Peyer's patch (tissue), 4 donors: Measurements from ENCODE around the gene MUC6. TPM values are rescaled to one million over a fixed set of nuclear protein-coding genes. Genes with fewer than 3 reads are reported as not detected.

ENCODE experiments used
- DNase-seq, 3 donors: peaks; one replicate each; pipeline ENCODE4 v3.0.0-alpha.2; 2017 to 2019
- H3K27ac ChIP-seq, 4 donors: fragments of 200-600 bp; sonication (generic); one replicate each; pipeline ENCODE4 v1.5.1; 2016 to 2019
- H3K27me3 ChIP-seq, 2 donors: fragments of 200-600 bp; sonication (generic); one replicate each; pipeline ENCODE4 v1.5.1; 2019
- H3K36me3 ChIP-seq, 3 donors: fragments of 200-600 bp; sonication (generic); one replicate each; pipeline ENCODE4 v1.5.1; 2016 to 2019
- H3K4me1 ChIP-seq, 4 donors: fragments of 200-600 bp; sonication (generic); one replicate each; pipeline ENCODE4 v1.5.1; 2016 to 2019
- H3K4me3 ChIP-seq, 4 donors: fragments of 200-600 bp; sonication (generic); 1 replicate in 3 of 4; 2 replicates in 1 of 4; pipeline ENCODE4 v1.5.1; 2016 to 2019; ENCODE audit warnings: mild to moderate bottlenecking in 1 of 4
- H3K9me3 ChIP-seq, 4 donors: fragments of 200-600 bp; sonication (generic); one replicate each; pipeline ENCODE4 v1.5.1; 2016 to 2019; ENCODE audit warnings: mild to moderate bottlenecking in 1 of 4
- POLR2A ChIP-seq, 2 donors: fragments of 450-650 bp; IDR thresholded peaks; one replicate each; pipeline ENCODE4 v1.5.1; 2017; ENCODE audit warnings: antibody characterized with exemption in 2 of 2, mild to moderate bottlenecking in 2 of 2, moderate library complexity in 2 of 2
- total RNA-seq, 4 donors: library from RNA; depleted of rRNA; stranded (reverse); fragments of >200 nt; gene quantifications; one replicate each; pipeline ENCODE4 v1.1.0, GENCODE V29; 2016
- TF ChIP-seq, protein P1 (sequence below), 6 experiments: fragments of 450-650 bp in 4 of 6; fragments of 200-600 bp in 2 of 6; sonication (generic) in 1 of 6; IDR thresholded peaks; one replicate each; pipeline ENCODE4 v1.5.1; 2017 to 2019; ENCODE audit warnings: antibody characterized with exemption in 6 of 6, mild to moderate bottlenecking in 3 of 6, moderate library complexity in 1 of 6

Gene MUC6
- total RNA-seq, 4 donors from 2014 or later, result not detected

DNA sequence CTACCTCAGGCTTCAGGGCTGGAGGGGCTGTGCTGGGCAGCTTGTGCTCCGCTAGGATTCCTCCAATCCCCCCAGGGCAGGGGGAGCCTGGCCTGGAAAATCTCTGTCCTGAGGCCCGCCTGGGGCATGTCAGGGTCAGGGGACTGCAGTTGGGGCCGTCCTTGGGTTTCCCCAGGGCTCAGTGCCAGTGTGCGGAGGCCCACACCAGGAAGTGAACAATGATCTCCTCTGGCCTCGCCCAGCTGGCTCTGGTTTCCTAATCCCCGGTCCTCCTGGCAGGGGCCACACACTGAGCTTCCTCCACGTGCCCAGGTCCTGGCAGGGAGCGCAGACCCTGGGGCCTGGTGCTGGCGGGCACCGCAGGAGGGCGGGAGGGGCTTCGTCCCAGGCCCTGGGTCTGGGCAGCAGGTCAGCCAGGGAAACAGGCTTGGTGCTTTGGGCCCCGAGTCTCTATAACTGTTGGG is 36.8 kb upstream of the MUC6 start:
- H3K4me1 ChIP-seq, result peaks cover 0 to 22% (median 5%) of the 10 kb centered on the region in 4 donors
- peak overlapping the region in 3 of 4 donors; percentile 51 to 72 (median 56) for H3K27ac ChIP-seq
- H3K9me3 ChIP-seq, result no peaks in the 10 kb centered on the region
- no peaks in the 10 kb centered on the region for H3K27me3 ChIP-seq
- H3K36me3 ChIP-seq, result no peaks in the 10 kb centered on the region
- peak overlapping the region in 1 of 4 donors; percentile 34 for H3K4me3 ChIP-seq
- peak in 1 of 2 donors; percentile 21 for TF ChIP-seq POLR2A (IDR thresholded peaks at IDR 0.05)
- TF ChIP-seq, protein P1, sequence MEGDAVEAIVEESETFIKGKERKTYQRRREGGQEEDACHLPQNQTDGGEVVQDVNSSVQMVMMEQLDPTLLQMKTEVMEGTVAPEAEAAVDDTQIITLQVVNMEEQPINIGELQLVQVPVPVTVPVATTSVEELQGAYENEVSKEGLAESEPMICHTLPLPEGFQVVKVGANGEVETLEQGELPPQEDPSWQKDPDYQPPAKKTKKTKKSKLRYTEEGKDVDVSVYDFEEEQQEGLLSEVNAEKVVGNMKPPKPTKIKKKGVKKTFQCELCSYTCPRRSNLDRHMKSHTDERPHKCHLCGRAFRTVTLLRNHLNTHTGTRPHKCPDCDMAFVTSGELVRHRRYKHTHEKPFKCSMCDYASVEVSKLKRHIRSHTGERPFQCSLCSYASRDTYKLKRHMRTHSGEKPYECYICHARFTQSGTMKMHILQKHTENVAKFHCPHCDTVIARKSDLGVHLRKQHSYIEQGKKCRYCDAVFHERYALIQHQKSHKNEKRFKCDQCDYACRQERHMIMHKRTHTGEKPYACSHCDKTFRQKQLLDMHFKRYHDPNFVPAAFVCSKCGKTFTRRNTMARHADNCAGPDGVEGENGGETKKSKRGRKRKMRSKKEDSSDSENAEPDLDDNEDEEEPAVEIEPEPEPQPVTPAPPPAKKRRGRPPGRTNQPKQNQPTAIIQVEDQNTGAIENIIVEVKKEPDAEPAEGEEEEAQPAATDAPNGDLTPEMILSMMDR (IDR thresholded peaks at IDR 0.05), result no peak
- peak in 2 of 3 donors; percentile 86 to 87 for DNase-seq

DNA sequence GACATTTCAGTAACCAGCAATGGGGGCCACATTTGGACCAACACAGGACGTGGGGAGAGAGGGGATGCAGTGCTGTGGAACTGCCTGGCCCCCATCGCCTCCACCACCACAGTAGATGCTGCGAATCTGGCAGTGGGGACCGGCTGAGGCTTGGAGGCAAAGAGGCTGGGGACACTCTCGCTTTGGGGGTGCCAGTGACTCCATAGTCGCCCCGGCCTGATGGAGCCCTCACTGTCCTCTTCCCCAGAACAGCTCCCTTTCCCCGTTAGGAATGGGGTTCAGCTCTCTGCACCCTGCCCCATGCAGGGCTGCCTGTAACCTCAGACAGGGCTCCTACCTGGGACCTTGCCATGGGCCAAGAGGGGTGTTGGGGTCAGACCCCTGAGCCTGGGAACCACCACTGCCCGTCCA is 36.3 kb upstream of the MUC6 start:
- H3K4me3 ChIP-seq, result peak overlapping the region in 1 of 4 donors; percentile 34
- peak overlapping the region in 3 of 4 donors; percentile 51 to 72 (median 56) for H3K27ac ChIP-seq
- no peaks in the 10 kb centered on the region for H3K27me3 ChIP-seq
- H3K9me3 ChIP-seq, result no peaks in the 10 kb centered on the region
- DNase-seq, result peak in 1 of 3 donors; percentile 44
- H3K4me1 ChIP-seq, result peaks cover 0 to 22% (median 5%) of the 10 kb centered on the region in 4 donors
- no peak for TF ChIP-seq POLR2A (IDR thresholded peaks at IDR 0.05)
- TF ChIP-seq, protein P1 (IDR thresholded peaks at IDR 0.05), result no peak
- H3K36me3 ChIP-seq, result no peaks in the 10 kb centered on the region

DNA sequence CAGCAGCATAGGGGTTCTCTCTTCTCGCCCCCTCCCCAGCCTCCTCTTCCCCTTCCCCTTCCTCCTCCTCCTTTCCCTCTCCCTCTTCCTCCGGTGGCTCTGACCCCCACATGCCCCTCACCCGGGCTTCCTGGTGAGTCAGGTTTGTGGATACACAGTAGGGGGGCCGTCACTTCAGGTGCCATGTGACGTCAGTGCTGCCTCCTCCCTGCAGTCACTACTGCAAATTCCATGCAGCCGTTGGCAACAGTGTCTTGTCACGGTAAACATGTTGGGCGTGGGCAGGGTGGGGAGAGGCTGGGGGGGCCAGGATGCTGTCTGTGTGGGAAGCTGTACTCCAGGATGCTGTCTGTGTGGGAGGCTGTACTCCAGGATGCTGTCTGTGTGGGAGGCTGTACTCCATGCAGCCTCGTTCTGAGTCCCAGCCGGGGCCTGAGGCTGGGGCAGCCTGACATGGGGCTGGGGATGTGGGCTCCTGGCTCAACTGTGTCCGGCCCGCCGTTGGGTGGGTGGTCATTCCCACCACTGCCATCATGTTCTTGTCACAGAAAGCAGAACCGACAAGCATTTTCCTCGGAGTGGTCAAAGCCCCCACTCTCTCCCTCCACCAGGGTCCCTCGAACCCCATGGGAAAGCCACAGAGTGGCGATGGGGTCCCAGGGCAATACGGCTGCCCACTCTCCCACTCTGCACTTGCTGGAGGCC is 35.8 kb upstream of the MUC6 start:
- TF ChIP-seq POLR2A (IDR thresholded peaks at IDR 0.05), result no peak
- TF ChIP-seq, protein P1 (IDR thresholded peaks at IDR 0.05), result no peak
- no peaks in the 10 kb centered on the region for H3K36me3 ChIP-seq
- H3K27ac ChIP-seq, result peak overlapping the region in 2 of 4 donors; percentile 56 to 72
- H3K4me3 ChIP-seq, result peak overlapping the region in 1 of 4 donors; percentile 34
- H3K4me1 ChIP-seq, result peaks cover 0 to 22% (median 5%) of the 10 kb centered on the region in 4 donors
- H3K27me3 ChIP-seq, result no peaks in the 10 kb centered on the region
- H3K9me3 ChIP-seq, result no peaks in the 10 kb centered on the region
- DNase-seq, result peak in 2 of 3 donors; percentile 63 to 71

DNA sequence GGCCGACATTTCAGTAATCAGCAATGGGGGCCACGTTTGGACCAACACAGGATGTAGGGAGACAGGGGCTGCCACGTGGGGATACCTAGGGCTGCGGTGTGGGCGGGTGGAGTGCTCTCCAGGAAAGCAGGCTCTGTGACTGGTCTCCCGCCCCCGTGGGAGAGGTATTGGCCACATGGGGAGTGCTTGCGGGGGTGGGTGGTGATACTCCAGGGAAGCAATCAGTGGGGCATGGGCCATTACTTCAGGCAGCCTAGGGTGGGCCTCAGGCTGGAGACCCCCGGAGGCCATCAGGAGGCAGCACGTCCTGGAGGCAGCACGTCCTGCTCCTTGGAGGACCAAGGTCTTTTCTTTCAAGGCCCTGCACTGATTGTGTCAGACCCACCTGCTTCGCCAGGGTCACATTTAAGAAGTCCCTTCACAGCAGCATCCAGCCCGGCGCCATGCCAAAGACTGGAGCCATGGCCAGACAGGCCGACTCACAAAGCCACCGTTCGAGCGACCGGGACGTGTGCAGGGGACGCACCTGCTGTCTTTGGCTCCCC is 35.1 kb upstream of the MUC6 start:
- Histone ChIP-seq H3K9me3 (no peaks in the 10 kb centered on the region), H3K27me3 (no peaks in the 10 kb centered on the region), H3K36me3 (no peaks in the 10 kb centered on the region), H3K27ac (no peak overlapping the region), H3K4me1 (peaks cover 0 to 22% (median 5%) of the 10 kb centered on the region in 4 donors), H3K4me3 (no peak overlapping the region)
- no peak for DNase-seq
- TF ChIP-seq, protein P1 (IDR thresholded peaks at IDR 0.05), result no peak
- TF ChIP-seq POLR2A (IDR thresholded peaks at IDR 0.05), result no peak

DNA sequence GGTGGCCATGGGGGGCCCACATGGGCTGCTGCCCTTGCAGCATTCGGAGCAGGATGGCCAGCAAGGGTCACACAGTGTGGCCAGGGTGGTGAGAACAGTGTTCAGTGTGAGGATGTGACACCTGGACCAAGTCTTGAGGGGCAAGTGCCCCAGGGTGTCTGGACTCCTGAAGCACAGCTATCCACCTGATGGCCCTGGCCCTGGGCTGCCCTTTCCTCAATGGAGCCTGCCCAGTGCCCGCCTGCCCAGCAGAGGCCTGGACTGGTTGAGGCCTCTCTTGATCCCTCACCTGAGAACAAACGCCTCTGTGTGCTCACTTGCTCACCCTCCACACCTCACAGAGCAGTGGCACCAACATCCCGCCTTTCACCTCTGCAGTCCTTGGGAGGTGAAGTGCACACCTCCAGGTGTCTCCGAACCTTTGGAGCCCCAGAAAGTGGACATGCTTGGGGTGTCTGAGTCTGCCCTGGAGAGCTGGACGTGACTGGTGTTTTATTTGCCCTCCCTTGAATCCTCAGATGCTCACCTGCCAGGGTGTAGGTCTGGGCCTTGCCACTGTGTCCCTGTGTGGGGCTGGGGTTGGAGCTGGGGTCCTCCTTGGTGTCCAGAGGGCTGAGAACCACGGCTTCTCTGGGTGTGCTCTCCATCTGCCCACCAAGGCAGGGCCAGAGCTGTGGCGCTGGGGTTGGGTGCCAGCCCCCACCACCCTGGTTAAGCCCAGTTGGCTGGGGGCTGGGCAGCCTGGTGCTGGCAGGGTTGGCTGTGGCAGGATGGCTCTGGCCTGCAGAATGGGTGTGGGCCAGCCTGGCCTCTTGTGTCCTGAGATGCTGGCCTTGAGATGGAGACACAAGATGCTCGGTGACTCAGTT is 34.3 kb upstream of the MUC6 start:
- no peak overlapping the region for H3K4me3 ChIP-seq
- no peaks in the 10 kb centered on the region for H3K9me3 ChIP-seq
- H3K27me3 ChIP-seq, result no peaks in the 10 kb centered on the region
- H3K27ac ChIP-seq, result no peak overlapping the region
- no peak for DNase-seq
- peaks cover 0 to 22% (median 5%) of the 10 kb centered on the region in 4 donors for H3K4me1 ChIP-seq
- no peaks in the 10 kb centered on the region for H3K36me3 ChIP-seq
- TF ChIP-seq, protein P1 (IDR thresholded peaks at IDR 0.05), result no peak
- no peak for TF ChIP-seq POLR2A (IDR thresholded peaks at IDR 0.05)
